Hepatocyte (in vitro differentiated cells): ENCODE data around the gene ARSA. TPM values are rescaled to one million over a fixed set of nuclear protein-coding genes. Genes with fewer than 3 reads are reported as not detected.

ENCODE experiments used
- DNase-seq: peaks from one replicate; pipeline ENCODE4 v3.0.0-alpha.2; 2016; ENCODE audit warnings: low spot score
- H2AFZ ChIP-seq: fragments of 200-600 bp; sonication (generic); 2 replicates; pipeline ENCODE4 v1.6.0; 2016; ENCODE audit warnings: antibody characterized with exemption, mild to moderate bottlenecking
- H3K27ac ChIP-seq: fragments of 200-600 bp; sonication (generic); 2 replicates; pipeline ENCODE4 v1.5.1; 2016; ENCODE audit warnings: mild to moderate bottlenecking
- H3K27me3 ChIP-seq: fragments of 200-600 bp; sonication (generic); 2 replicates; pipeline ENCODE4 v1.6.1; 2016
- H3K36me3 ChIP-seq: fragments of 200-600 bp; sonication (generic); replicated peaks from 2 replicates; pipeline ENCODE4 v1.5.1; 2016; ENCODE audit warnings: low read depth; ENCODE audit not compliant: insufficient read depth
- H3K4me1 ChIP-seq: fragments of 200-600 bp; sonication (generic); 2 replicates; pipeline ENCODE4 v1.5.1; 2016; ENCODE audit warnings: mild to moderate bottlenecking, moderate library complexity; ENCODE audit not compliant: insufficient read depth
- H3K4me2 ChIP-seq: fragments of 200-600 bp; sonication (generic); 2 replicates; pipeline ENCODE4 v1.6.0; 2016
- H3K4me3 ChIP-seq: fragments of 200-600 bp; sonication (generic); 2 replicates; pipeline ENCODE4 v1.5.1; 2016; ENCODE audit warnings: mild to moderate bottlenecking
- H3K79me2 ChIP-seq: fragments of 200-600 bp; sonication (generic); 2 replicates; pipeline ENCODE4 v1.6.0; 2017; ENCODE audit warnings: mild to moderate bottlenecking
- H3K9me2 ChIP-seq: fragments of 200-600 bp; sonication (generic); replicated peaks from 2 replicates; pipeline ENCODE4 v1.6.0; 2017; ENCODE audit warnings: mild to moderate bottlenecking; ENCODE audit not compliant: insufficient read depth
- H3K9me3 ChIP-seq: fragments of 200-600 bp; sonication (generic); 2 replicates; pipeline ENCODE4 v1.5.1; 2016; ENCODE audit warnings: low read depth, mild to moderate bottlenecking
- H4K20me1 ChIP-seq: fragments of 200-600 bp; sonication (generic); 2 replicates; pipeline ENCODE4 v1.6.0; 2016; ENCODE audit warnings: mild to moderate bottlenecking; ENCODE audit not compliant: insufficient read depth, poor library complexity, severe bottlenecking
- EZH2 ChIP-seq: fragments of 200-600 bp; sonication (generic); IDR thresholded peaks from 2 replicates; pipeline ENCODE4 v1.6.1; 2016; ENCODE audit warnings: antibody characterized with exemption, mild to moderate bottlenecking, borderline replicate concordance
- EZH2phosphoT487 ChIP-seq: fragments of 200-600 bp; sonication (generic); IDR thresholded peaks from one replicate; pipeline ENCODE4 v1.6.1; 2018; ENCODE audit warnings: antibody characterized with exemption, mild to moderate bottlenecking, low read depth, moderate library complexity; ENCODE audit not compliant: unreplicated experiment, severe bottlenecking
- WGBS: methylation state at CpG from one replicate; pipeline ENCODE4 v1.1.6; 2016; ENCODE audit warnings: low lambda C conversion rate; ENCODE audit errors: missing lambda C conversion rate; 5-methylcytosine and 5-hydroxymethylcytosine counted together
- polyA plus RNA-seq: library from polyadenylated mRNA; unstranded; fragments of >200 nt; fragmentation: Nextera tagmentation; extraction: Ambion mirVana; gene quantifications from 2 replicates; pipeline ENCODE4 v1.2.1, GENCODE V29; 2016
- total RNA-seq: library from RNA; depleted of rRNA; stranded (reverse); fragments of >200 nt; gene quantifications from 2 replicates; pipeline ENCODE4 v1.2.3, GENCODE V29; 2014
- TF ChIP-seq, protein P1 (sequence below): fragments of 200-600 bp; sonication (generic); IDR thresholded peaks from 2 replicates; pipeline ENCODE4 v1.5.1; 2016; ENCODE audit warnings: antibody characterized with exemption, mild to moderate bottlenecking; ENCODE audit not compliant: poor library complexity

ARSA gene
- total and polyA plus RNA-seq, 2 experiments from 2014 or later: 20.6 to 31.3 TPM

DNA sequence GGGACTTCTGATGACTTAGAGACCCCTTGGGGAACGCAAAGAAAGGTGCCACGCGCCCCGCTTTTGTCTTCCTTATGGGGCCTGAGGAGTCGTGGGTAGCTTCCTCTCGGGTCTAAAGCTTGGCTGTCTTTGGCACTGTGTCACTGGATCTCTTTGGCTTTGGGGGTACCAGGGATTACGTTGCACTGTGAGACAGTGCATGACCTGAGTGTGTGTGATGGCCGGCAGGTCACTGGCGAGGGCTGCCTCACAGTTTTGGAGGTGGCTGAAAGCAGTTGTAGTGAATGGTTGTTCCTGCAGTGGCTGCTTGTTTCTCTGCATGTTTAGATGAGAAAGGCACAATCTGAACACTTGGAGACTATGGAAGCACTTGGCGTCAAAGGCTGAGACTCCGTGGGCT lies 5.8 kb upstream of the ARSA start:
- no peak overlapping the region for H3K4me3 ChIP-seq
- 84% methylated on average over 11 of the region's 11 CpGs for WGBS
- H3K79me2 ChIP-seq: no peaks in the 10 kb centered on the region
- no peak overlapping the region for H3K4me2 ChIP-seq
- no peaks in the 10 kb centered on the region for H3K27me3 ChIP-seq
- no peak for DNase-seq
- no peaks in the 10 kb centered on the region for H3K9me2 ChIP-seq
- H3K4me1 ChIP-seq: peaks cover 3% of the 10 kb centered on the region
- H3K9me3 ChIP-seq: no peaks in the 10 kb centered on the region
- no peaks in the 10 kb centered on the region for H3K36me3 ChIP-seq
- TF ChIP-seq, protein P1, sequence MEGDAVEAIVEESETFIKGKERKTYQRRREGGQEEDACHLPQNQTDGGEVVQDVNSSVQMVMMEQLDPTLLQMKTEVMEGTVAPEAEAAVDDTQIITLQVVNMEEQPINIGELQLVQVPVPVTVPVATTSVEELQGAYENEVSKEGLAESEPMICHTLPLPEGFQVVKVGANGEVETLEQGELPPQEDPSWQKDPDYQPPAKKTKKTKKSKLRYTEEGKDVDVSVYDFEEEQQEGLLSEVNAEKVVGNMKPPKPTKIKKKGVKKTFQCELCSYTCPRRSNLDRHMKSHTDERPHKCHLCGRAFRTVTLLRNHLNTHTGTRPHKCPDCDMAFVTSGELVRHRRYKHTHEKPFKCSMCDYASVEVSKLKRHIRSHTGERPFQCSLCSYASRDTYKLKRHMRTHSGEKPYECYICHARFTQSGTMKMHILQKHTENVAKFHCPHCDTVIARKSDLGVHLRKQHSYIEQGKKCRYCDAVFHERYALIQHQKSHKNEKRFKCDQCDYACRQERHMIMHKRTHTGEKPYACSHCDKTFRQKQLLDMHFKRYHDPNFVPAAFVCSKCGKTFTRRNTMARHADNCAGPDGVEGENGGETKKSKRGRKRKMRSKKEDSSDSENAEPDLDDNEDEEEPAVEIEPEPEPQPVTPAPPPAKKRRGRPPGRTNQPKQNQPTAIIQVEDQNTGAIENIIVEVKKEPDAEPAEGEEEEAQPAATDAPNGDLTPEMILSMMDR: no peak
- TF ChIP-seq EZH2phosphoT487 (no peak), EZH2 (no peak)
- no peak overlapping the region for H3K27ac ChIP-seq
- no peaks in the 10 kb centered on the region for H4K20me1 ChIP-seq
- H2AFZ ChIP-seq: no peak overlapping the region

DNA sequence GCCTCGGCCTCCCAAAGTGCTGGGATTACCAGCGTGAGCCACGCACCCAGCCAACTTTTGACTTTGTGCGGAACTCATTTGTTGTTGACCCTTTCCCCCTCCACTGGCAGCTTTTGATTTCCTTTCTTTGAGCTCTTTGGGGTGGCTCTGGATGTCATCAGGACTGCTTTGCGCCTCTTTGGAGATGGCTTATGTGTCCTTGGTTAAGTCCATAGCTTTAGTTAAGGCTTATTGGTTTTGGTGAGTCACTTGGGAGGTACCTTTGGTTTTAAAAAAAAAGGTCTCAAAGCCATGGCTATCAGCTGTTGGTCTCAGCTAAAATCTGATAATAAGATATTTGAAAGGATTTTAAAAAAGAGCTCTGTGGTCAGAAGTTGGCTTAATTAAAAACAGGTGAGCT lies 5.1 kb upstream of the ARSA start:
- TF ChIP-seq, protein P1: no peak
- TF ChIP-seq EZH2 (no peak), EZH2phosphoT487 (no peak)
- Histone ChIP-seq H4K20me1 (no peaks in the 10 kb centered on the region), H3K4me1 (peaks cover 7% of the 10 kb centered on the region), H3K27me3 (no peaks in the 10 kb centered on the region), H3K27ac (no peak overlapping the region), H3K4me3 (no peak overlapping the region), H3K79me2 (no peaks in the 10 kb centered on the region), H2AFZ (no peak overlapping the region), H3K4me2 (no peak overlapping the region), H3K9me2 (no peaks in the 10 kb centered on the region), H3K9me3 (no peaks in the 10 kb centered on the region), H3K36me3 (no peaks in the 10 kb centered on the region)
- WGBS: 59% methylated on average over 5 of the region's 5 CpGs
- DNase-seq: peak; percentile 6

DNA sequence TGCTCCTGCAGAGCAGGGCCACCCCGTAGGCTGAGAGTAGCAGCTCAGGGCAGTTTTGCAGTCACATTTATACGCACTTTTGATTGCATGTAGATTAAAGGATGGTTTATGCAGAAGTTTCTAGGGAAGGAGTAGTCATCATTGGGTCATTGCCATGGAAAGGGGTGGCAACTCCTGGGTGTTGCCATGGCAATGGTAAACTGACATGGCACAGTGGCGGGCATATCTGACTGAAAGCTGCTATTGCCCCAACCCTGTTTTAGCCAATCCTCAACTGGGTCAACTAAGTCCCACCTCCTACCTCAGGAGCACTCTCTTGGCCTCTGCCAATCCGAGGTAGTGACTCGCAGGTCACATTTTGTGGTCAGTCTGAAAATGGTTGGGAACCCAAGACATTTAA lies 2.4 kb upstream of the ARSA start:
- no peak for DNase-seq
- H3K79me2 ChIP-seq: no peaks in the 10 kb centered on the region

DNA sequence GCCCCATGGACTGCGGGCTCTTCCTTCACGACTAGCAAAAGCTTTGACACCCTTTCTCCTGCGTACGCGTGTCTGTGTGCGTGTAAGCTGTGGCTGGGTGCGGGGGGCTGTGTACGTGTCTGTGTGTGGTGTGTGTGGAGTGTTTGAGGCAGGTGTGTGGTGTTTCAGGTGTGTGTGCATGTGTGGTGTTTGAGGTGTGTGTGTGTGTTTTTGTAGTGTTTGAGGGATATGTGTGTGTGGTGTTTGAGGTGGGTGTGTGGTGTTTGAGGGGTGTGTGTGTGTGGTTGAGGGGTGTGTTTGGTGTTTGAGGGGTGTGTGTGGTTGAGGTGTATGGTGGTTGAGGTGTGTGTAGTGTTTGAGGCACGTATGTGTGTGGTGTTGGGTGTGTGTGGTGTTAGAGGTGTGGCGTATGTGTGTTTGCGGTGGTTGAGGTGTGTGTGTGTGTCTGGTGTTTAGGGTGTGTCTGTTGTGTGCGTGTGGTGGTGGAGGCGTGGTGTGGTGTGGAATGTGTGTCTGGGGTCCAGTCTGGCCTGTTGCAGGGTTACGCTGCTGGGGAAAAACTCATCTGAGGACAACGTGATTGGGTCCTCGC lies 687 bp upstream of the ARSA start:
- Histone ChIP-seq H3K27ac (peak overlapping the region; percentile 72), H4K20me1 (no peaks in the 10 kb centered on the region), H2AFZ (peak overlapping the region; percentile 88), H3K79me2 (no peaks in the 10 kb centered on the region), H3K4me2 (peak overlapping the region; percentile 98), H3K4me3 (peak overlapping the region; percentile 91), H3K36me3 (no peaks in the 10 kb centered on the region), H3K27me3 (no peaks in the 10 kb centered on the region), H3K9me2 (no peaks in the 10 kb centered on the region), H3K9me3 (no peaks in the 10 kb centered on the region), H3K4me1 (peaks cover 7% of the 10 kb centered on the region)
- TF ChIP-seq EZH2 (no peak), EZH2phosphoT487 (no peak)
- TF ChIP-seq, protein P1: no peak
- WGBS: 35% methylated on average over 16 of the region's 16 CpGs
- DNase-seq: no peak

More for the DNA sequence above, 2.4 kb upstream of the ARSA start:
- no peak overlapping the region for H3K4me2 ChIP-seq
- no peaks in the 10 kb centered on the region for H3K27me3 ChIP-seq
- TF ChIP-seq EZH2phosphoT487: no peak
- no peak for TF ChIP-seq EZH2
- no peak overlapping the region for H3K4me3 ChIP-seq
- H3K27ac ChIP-seq: no peak overlapping the region
- H3K36me3 ChIP-seq: no peaks in the 10 kb centered on the region
- WGBS: 85% methylated on average over 5 of the region's 5 CpGs
- no peak overlapping the region for H2AFZ ChIP-seq
- no peaks in the 10 kb centered on the region for H4K20me1 ChIP-seq
- peaks cover 7% of the 10 kb centered on the region for H3K4me1 ChIP-seq
- no peaks in the 10 kb centered on the region for H3K9me3 ChIP-seq
- no peaks in the 10 kb centered on the region for H3K9me2 ChIP-seq
